Keratinocyte (primary cell): ENCODE data around the gene SMCO2. TPM values are rescaled to one million over a fixed set of nuclear protein-coding genes. Genes with fewer than 3 reads are reported as not detected.

Source experiments
- DNase-seq: peaks from one replicate; pipeline ENCODE4 v3.0.0-alpha.2; 2011; ENCODE audit warnings: low read depth, missing footprints, low spot score
- FAIRE-seq: peaks from 2 replicates; lab custom pipeline; 2011; peaks lifted over from hg19 to GRCh38; lab: Jason Lieb, UNC
- H2AFZ ChIP-seq: 2 replicates; pipeline ENCODE4 v1.6.0; 2012; ENCODE audit warnings: low read length, control low read depth, inconsistent platforms; ENCODE audit not compliant: control insufficient read depth
- H3K27ac ChIP-seq: 2 replicates; pipeline ENCODE4 v1.5.1; 2011; ENCODE audit warnings: low read length; ENCODE audit not compliant: control insufficient read depth, insufficient read depth
- H3K27me3 ChIP-seq: 3 replicates; pipeline ENCODE4 v1.6.0; 2011; ENCODE audit warnings: low read length; ENCODE audit not compliant: control insufficient read depth, insufficient read depth; ENCODE audit errors: extremely low read depth
- H3K36me3 ChIP-seq, 2 experiments: 2 replicates in 1 of 2; 3 replicates in 1 of 2; pipeline ENCODE4 v1.5.1; 2011; ENCODE audit warnings: low read length in 2 of 2, mild to moderate bottlenecking in 1 of 2; ENCODE audit not compliant: control insufficient read depth in 2 of 2, insufficient read depth in 2 of 2; ENCODE audit errors: extremely low read depth in 1 of 2
- H3K4me1 ChIP-seq: 3 replicates; pipeline ENCODE4 v1.5.1; 2011; ENCODE audit warnings: low read length; ENCODE audit not compliant: control insufficient read depth, insufficient read depth; ENCODE audit errors: extremely low read depth
- H3K4me2 ChIP-seq: 3 replicates; pipeline ENCODE4 v1.6.0; 2011; ENCODE audit warnings: low read depth, low read length; ENCODE audit not compliant: control insufficient read depth, insufficient read depth; ENCODE audit errors: extremely low read depth
- H3K4me3 ChIP-seq, 3 experiments: fragments of 200-600 bp in 1 of 3; sonication (generic) in 1 of 3; 2 replicates in 2 of 3; 3 replicates in 1 of 3; pipeline ENCODE4 v1.5.1; 2011 to 2016; ENCODE audit warnings: low read length in 3 of 3, mild to moderate bottlenecking in 3 of 3, control low read depth in 2 of 3, inconsistent platforms in 1 of 3, low read depth in 1 of 3, mixed read lengths in 1 of 3, mixed run types in 1 of 3, moderate library complexity in 1 of 3; ENCODE audit not compliant: control insufficient read depth in 2 of 3, insufficient read depth in 2 of 3; ENCODE audit errors: extremely low read depth in 1 of 3
- H3K79me2 ChIP-seq: 2 replicates; pipeline ENCODE4 v1.6.0; 2012; ENCODE audit warnings: low read length; ENCODE audit not compliant: control insufficient read depth, insufficient read depth
- H3K9ac ChIP-seq: 3 replicates; pipeline ENCODE4 v1.6.0; 2011; ENCODE audit warnings: low read length; ENCODE audit not compliant: control insufficient read depth, insufficient read depth; ENCODE audit errors: extremely low read depth
- H3K9me1 ChIP-seq: 3 replicates; pipeline ENCODE4 v1.6.0; 2011; ENCODE audit warnings: low read length; ENCODE audit not compliant: control insufficient read depth, insufficient read depth; ENCODE audit errors: extremely low read depth
- H3K9me3 ChIP-seq: 2 replicates; pipeline ENCODE4 v1.5.1; 2012; ENCODE audit warnings: low read depth, low read length; ENCODE audit not compliant: control insufficient read depth
- H4K20me1 ChIP-seq: 3 replicates; pipeline ENCODE4 v1.6.0; 2011; ENCODE audit warnings: low read length; ENCODE audit not compliant: control insufficient read depth, insufficient read depth; ENCODE audit errors: extremely low read depth
- EZH2 ChIP-seq: IDR thresholded peaks from one replicate; pipeline ENCODE4 v1.6.1; 2012; ENCODE audit warnings: inconsistent platforms, mild to moderate bottlenecking, low read length, moderate library complexity
- dilution Hi-C: fragments of 300-500 bp; cut with MboI; formaldehyde crosslinking; loops from one replicate; pipeline ENCODE4 v1.7.0; 2020; ENCODE audit warnings: low sequenced_read_pairs; ENCODE audit not compliant: extremely low pct_ligation_motif_present
- polyA minus RNA-seq, 3 experiments: library from RNA; depleted of rRNA, polyadenylated mRNA; stranded (reverse); fragments of >200 nt; gene quantifications; 1 replicate in 1 of 3; 2 replicates in 1 of 3; 3 replicates in 1 of 3; pipeline ENCODE4 v1.2.3, GENCODE V29; 2011
- polyA plus RNA-seq, 5 experiments: library from polyadenylated mRNA; depleted of rRNA in 3 of 5; stranded (reverse) in 3 of 5; stranded (forward) in 1 of 5; unstranded in 1 of 5; fragments of >200 nt; gene quantifications; 1 replicate in 1 of 5; 2 replicates in 3 of 5; 3 replicates in 1 of 5; pipeline versions ENCODE4 v1.2.1 to v1.2.3, GENCODE V29; 2011 to 2012; ENCODE audit warnings: missing spikeins in 2 of 5, low read depth in 1 of 5, low replicate concordance in 1 of 5
- TF ChIP-seq, protein P1 (sequence below), 3 experiments: IDR thresholded peaks in 1 of 3; conservative IDR thresholded peaks in 1 of 3; optimal IDR thresholded peaks in 1 of 3; 2 replicates in 2 of 3; 3 replicates in 1 of 3; pipeline versions ENCODE3 to v1.5.1; 2011; ENCODE audit warnings: low read length in 3 of 3, mild to moderate bottlenecking in 3 of 3, moderate library complexity in 2 of 3, control low read depth in 1 of 3, inconsistent platforms in 1 of 3; ENCODE audit not compliant: insufficient read depth in 2 of 3; ENCODE audit errors: extremely low read depth in 1 of 3

SMCO2 gene
- polyA plus RNA-seq (0.22 to 0.70 TPM (median 0.49 TPM) in 3 replicates), polyA minus RNA-seq (0.58 TPM in 1 of 3 replicates, not detected in the others)
- polyA plus RNA-seq (2011; ENCODE audit: low read depth): 5.5 TPM
- polyA plus RNA-seq (2011; cell fraction: cytosol; rRNA removed): not detected in 2 replicates
- polyA plus RNA-seq (2011; cell fraction: nucleus; rRNA removed): 0.20 and 1.3 TPM in 2 replicates
- polyA plus RNA-seq (2012; ENCODE audit: low replicate concordance): 0.14 and 0.68 TPM in 2 replicates
- not detected for polyA minus RNA-seq (2011; cell fraction: cytosol; rRNA and poly(A)+ RNA removed)
- not detected in 2 replicates for polyA minus RNA-seq (2011; cell fraction: nucleus; rRNA and poly(A)+ RNA removed)

DNA sequence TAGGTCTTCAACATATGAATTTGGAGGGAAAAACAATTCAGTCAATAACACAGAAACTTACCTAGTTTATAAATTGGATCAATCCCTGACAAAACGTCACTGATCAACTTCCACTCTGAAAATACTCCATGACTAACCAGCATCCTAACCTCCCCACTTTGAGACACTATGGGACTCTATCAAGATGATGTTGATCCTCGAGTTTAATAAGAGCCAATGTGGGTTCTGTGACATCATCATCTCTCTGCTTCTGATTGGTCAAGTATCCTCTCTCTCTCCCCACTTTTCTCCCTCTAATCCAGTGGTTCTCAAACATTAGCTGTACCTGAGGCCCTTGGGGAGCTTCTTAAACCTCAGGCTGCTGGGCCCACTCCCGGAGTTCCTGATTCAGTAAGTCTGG, at the start of gene SMCO2:
Gene SMCO2, plus strand, starts transcription at position 301 of the 400 bp plus-strand sequence. CDS start 23,896 bp downstream, outside the sequence.
- FAIRE-seq (no peak), DNase-seq (no peak)
- H3K9me3 ChIP-seq: no peaks in the 10 kb centered on the region
- no peak within 1 kb of the TSS for H3K9ac ChIP-seq
- H3K9me1 ChIP-seq: no peaks in the 10 kb centered on the region
- H3K4me1 ChIP-seq: no peaks in the 10 kb centered on the region
- H3K4me2 ChIP-seq: no peak within 1 kb of the TSS
- no peak within 1 kb of the TSS for H3K4me3 ChIP-seq
- H4K20me1 ChIP-seq: no peaks in the 10 kb centered on the region
- TF ChIP-seq, protein P1, sequence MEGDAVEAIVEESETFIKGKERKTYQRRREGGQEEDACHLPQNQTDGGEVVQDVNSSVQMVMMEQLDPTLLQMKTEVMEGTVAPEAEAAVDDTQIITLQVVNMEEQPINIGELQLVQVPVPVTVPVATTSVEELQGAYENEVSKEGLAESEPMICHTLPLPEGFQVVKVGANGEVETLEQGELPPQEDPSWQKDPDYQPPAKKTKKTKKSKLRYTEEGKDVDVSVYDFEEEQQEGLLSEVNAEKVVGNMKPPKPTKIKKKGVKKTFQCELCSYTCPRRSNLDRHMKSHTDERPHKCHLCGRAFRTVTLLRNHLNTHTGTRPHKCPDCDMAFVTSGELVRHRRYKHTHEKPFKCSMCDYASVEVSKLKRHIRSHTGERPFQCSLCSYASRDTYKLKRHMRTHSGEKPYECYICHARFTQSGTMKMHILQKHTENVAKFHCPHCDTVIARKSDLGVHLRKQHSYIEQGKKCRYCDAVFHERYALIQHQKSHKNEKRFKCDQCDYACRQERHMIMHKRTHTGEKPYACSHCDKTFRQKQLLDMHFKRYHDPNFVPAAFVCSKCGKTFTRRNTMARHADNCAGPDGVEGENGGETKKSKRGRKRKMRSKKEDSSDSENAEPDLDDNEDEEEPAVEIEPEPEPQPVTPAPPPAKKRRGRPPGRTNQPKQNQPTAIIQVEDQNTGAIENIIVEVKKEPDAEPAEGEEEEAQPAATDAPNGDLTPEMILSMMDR (optimal IDR thresholded peaks at IDR 0.05 in 1 of 3, IDR thresholded peaks at IDR 0.05 in 1 of 3, conservative IDR thresholded peaks at IDR 0.05 in 1 of 3; ENCODE audit: extremely low read depth in 1 of 3, insufficient read depth in 2 of 3, low read length in 3 of 3): no peak
- TF ChIP-seq EZH2: no peak
- no peak within 1 kb of the TSS for H3K27ac ChIP-seq
- dilution Hi-C loops: no loop called here
- no peaks in the 10 kb centered on the region for H3K79me2 ChIP-seq
- H3K36me3 ChIP-seq: no peaks in the 10 kb centered on the region
- no peak within 1 kb of the TSS for H2AFZ ChIP-seq
- no peaks in the 10 kb centered on the region for H3K27me3 ChIP-seq

DNA sequence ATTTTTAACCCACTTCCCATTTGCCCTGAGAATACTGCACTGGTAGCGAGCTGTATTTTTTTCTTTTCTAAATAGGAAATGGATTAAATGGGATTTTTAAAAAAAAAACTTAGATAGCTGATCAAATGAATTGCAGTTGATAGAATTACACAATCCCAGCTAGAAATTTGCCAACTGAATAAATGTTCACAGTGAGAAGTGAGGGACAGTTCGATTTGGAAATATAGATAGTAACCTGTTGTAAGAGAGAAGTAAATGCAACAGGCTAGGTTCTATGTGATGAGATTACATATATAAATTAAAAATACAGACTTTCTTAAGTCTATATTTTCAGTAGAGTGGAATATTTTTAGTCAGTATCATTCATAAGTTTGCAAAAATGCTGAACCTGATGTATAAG, 48.1 kb upstream of the SMCO2 start:
- no peak for FAIRE-seq
- no peak overlapping the region for H3K4me3 ChIP-seq
- dilution Hi-C loops: no loop called here
- no peak overlapping the region for H3K27ac ChIP-seq
- peaks cover 3 to 26% of the 10 kb centered on the region in 2 experiments for H3K36me3 ChIP-seq
- no peak overlapping the region for H3K9ac ChIP-seq
- H3K27me3 ChIP-seq: no peaks in the 10 kb centered on the region
- TF ChIP-seq EZH2: no peak
- TF ChIP-seq, protein P1 (optimal IDR thresholded peaks at IDR 0.05 in 1 of 3, IDR thresholded peaks at IDR 0.05 in 1 of 3, conservative IDR thresholded peaks at IDR 0.05 in 1 of 3; ENCODE audit: extremely low read depth in 1 of 3, insufficient read depth in 2 of 3, low read length in 3 of 3): no peak
- no peak overlapping the region for H3K4me2 ChIP-seq
- no peak for DNase-seq
- no peaks in the 10 kb centered on the region for H3K79me2 ChIP-seq
- H3K4me1 ChIP-seq: no peaks in the 10 kb centered on the region
- no peaks in the 10 kb centered on the region for H4K20me1 ChIP-seq
- H2AFZ ChIP-seq: no peak overlapping the region
- no peaks in the 10 kb centered on the region for H3K9me1 ChIP-seq
- H3K9me3 ChIP-seq: no peaks in the 10 kb centered on the region
